HG03159 (cell line): ENCODE results near the gene EPS8.

Experiments
- ATAC-seq: cut with Tn5 transposase; IDR thresholded peaks from one replicate; pipeline ENCODE4 v1.9.1; 2021; ENCODE audit warnings: mild to moderate bottlenecking, moderate library complexity; ENCODE audit not compliant: unreplicated experiment

The EPS8 gene

DNA sequence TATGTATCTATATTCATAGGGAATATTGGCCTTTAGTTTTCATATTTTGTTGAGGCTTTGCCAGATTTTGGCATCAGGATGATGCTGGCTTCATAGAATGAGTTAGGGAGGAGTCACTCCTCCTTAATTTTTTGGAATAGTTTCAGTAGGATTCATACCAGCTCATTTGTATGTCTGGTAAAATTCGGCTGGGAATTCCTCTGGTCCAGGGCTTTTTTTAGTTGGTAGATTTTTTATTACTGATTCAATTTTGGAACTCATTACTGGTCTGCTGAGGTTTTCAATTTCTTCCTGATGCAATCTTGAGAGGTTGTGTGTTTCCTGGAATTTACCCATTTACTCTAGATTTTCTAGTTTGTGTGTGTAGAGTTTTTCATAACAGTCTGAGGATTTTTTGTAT is 175.2 kb downstream of the EPS8 start:
- ATAC-seq: no peak

DNA sequence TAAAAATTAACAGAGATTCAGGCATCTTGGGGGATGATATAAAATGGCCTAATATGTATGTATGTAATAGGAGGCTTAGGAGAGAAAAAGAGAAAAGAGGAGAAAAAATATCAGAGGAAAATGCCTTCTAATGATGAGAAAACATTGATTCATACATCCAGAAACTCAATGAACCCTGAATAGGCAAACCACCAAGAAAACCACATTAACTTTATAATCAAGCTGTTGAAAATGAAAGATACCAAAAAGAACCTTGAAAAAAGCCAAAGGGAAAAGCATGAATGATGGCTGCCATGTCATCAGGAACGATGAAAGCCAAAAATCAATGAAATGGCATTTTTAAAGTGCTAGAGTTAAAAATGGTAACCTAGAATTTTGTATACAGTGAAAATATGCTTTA is 180.2 kb downstream of the EPS8 start:
- ATAC-seq: no peak

DNA sequence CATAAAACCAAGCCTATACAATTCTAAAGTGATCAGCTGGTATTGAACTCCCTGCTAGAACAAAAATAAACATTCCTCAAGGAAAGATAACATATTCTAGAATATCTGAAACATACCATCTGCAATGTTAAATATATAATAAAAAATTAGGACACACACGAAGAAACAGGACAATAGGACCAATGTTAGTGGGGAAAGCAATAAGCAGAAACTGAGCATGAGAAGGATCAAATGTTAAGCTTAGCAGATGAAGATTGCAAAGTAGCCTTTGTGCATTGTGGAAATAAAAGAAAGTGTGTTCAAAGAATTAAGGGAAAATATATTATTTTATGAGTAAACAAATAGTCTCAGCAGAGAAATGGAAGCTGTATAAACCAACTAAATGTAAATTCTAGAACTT is 180.8 kb downstream of the EPS8 start:
- ATAC-seq: no peak

DNA sequence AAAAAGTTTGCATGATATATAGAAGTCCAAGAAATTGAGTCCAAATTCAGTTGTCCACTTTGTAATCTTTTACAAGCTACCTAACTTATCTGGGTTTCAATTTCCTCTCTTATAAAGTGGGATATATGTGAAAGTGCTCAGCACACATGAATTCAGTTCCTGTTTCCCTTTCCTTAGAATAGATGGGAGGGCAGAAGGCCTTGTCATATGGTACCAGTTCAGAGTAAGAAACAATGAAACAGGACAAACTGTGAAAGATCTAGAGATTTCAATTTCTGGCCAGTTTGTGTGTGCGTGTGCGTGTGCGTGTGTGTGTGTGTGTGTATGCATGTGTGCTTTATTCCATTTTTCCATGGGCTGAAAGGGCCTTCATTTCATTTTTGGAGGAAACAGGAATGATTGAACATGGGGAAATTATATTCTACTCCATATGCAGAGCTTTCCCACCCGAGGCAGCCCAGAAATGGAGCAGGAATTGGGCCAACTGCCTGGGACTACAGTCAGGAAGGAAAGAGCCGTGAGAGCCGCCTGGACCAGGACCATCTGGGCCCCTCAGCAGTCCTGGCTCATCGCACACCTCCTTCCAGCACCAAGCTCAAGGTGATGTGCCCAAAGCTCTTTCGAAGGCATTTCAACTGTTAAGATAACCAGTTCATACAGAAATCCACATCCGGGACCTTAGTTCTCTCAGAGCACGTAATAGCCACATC is 183.2 kb downstream of the EPS8 start:
- no peak for ATAC-seq

DNA sequence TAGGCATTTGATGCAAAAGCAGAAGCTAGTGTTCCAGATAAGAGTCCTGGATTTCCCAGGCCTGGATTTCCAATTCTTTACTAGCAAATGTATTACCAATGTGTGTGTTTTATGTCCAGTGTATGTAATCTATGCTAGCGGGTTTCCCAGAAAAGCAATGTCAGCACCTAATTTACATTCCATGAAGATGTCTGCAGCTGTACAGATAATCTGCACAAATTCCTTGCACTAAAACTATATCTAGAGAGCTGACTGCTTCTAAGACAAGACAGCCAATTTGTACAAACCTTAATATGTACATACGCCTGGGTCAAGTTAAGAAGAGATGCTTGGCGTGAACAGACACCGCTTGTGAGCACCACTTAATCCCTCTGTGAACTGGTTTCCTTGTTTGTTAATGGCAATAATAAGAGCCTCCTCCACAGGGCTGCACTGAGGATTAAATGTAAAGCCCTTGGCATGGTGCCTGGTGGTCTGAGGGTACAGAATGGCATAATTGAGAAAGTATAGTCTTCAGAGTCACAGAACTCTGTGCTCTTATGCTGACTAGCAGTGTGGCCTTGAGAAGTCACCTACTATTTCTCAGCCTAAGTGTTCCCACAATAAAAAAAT is 185.6 kb downstream of the EPS8 start:
- ATAC-seq: no peak

DNA sequence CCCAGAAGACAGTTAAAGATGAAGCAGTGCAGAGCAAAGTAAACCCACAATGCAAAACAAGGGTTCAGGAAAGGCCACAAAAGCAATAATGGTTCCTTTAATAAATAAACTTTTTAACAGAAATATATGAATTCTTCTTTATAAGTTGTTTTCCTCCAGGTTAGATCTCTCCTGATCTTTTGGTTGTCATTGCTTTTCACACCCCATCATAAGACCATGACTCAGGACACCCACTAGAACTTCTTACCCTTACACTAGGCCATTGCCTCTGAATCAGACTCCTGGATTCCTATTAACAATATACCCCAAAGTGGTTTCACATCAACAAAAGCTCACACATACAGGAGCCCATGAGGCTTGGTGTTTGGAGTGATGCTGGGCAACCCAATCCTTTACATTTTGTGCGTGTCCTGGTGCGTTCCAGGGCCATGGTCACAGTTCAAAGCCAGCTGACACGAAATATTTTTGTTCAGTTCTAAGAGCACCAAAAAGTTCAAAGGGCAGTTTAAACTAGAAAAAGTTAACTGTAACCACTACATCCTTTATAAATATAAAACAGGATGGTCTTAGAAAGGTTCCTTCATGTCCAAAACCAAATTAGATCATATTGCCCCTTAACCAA is 187.0 kb downstream of the EPS8 start:
- no peak for ATAC-seq

DNA sequence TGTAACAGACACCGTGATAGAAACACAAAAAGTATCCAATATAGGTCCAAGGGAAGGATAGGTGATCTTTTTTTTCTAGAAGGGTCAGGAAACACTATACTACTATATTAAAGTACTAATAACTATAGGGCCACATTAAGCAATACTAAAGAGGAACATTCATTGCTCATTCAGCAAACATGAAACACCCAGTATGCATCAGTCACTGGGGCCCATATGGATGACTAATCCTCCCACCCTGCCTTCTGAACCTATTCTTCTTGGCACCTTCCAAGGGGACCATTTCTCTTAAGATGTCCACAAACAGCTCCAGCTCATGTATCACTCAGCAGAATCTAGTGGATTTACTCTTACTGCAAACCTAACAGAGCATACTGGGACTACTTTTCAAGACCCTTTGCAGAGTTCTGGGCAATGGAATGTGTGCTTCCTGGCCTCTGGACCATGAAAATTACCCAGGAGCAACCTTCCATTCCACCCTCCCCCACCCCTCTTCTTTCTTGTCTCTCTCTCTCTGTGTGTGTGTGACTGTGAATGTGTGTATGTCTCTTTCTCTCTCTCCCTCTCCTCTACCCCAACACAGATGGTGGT is 187.9 kb downstream of the EPS8 start:
- ATAC-seq: no peak

DNA sequence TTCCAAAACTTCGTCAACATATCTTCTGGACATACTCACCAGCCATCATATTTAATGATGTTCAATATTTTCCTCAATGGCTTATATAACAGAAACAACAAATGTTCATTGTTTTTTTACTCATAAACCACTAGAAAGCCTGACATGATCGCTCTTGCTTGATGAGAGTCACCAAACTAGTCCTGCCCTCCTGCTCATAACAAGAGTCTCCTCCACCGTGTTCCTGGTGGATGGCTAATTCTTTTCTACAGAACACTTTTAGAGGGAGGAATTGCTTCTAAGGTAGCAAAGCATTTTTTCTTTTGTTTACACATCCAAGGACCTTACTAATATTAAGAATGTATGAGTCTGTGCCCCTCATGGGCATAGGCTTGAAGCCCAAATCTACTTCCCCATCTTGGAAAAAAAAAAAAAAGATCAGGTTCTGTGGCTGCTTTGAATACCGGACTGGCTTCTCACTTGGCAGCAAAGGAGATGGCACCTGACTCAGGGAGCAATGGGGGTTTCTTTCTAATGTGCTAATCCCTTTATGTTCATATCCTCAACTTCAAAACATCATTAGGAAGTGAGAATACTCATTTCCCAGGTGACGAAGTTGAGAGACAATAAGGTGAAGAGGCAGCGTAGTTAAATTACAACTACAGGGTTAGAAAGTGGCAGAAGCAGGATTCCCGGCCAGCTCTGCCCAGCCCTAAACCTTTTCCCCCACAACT is 188.8 kb downstream of the EPS8 start:
- ATAC-seq: no peak

DNA sequence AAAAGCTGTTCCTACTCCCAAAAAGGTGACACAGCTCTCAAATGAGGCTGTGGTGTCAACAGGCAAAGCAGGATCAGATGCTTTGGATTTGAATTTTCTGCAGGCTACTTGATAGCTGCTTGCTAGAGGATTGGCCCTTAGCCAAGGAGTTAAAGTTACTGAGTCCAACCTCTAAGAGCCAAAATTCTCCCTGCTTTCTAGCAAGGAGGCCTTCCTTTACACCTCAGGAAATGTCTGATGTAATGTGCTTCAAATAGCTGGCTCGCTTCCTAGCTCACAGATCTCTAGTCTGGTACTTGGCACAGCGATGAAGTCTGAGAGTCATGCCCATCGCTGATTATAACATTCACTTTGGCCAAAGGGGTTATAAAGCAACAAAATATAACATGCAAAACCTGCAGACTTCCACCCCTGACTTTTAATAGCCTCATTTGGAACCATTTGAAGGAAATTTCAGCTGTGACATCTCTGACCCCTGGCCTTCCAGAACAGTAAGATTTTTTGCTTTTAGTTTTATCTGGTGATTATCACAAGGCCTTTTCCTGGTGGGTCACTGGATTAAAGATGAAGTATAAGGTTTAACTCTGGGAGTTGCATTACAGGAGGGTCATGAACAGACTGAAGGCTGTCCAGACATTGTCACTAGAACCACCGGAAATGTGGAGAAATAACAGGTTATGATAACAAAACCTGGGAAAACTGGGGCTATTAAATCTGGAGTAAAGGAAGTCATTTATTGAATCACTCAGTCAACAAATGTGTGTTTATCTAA is 189.7 kb downstream of the EPS8 start:
- no peak for ATAC-seq

DNA sequence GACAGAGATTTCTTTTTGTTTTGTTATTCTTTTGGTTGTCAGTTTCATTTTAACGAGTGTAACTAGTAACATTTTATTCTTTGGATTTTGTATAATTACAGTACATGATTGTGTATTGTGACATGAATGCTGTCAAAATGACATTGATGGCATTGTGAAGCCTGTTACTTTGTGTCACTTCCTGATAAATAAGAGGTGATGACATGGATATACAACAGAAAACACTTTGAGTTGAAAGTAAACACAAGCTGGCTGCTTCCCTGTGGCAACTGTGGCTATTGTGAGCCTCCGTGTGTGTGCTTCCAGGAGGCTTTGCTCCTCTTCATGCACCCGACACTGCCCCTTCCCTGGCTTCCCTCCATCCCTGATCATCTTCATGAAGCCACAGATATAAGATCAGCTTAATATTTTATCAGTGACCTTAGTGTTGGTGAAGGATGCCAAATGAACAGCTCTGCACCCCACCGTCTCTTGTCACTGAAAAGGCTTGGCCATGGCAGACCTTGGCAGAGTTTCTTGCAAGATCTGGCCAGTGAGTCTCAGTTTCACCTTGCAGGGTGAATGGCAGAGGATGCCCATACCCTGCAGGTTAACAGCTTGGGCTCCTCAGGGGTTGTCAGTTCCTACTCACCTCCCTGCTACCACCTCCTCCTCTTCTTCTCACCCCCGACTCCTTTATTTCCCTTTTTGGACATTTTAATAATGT is 191.9 kb downstream of the EPS8 start:
- ATAC-seq: no peak

DNA sequence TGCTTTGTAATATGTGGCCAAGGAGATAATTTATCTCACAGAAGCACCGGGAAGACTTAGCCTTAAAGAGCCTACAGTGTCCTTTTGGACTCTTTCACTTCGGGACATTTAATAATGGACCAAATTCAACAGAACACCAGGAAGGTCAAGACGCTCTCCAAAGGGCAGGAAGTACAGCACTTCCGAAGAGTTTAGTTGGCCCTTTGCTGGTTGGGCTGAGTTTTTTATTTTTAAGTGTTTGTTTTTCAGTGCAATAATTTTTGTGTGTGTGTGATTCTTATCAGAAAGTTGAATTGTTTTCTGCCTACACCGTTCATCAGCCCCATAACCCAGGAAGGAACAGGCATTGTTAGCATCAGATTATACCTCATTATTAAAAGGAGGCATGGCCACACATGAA is 193.0 kb downstream of the EPS8 start:
- no peak for ATAC-seq

DNA sequence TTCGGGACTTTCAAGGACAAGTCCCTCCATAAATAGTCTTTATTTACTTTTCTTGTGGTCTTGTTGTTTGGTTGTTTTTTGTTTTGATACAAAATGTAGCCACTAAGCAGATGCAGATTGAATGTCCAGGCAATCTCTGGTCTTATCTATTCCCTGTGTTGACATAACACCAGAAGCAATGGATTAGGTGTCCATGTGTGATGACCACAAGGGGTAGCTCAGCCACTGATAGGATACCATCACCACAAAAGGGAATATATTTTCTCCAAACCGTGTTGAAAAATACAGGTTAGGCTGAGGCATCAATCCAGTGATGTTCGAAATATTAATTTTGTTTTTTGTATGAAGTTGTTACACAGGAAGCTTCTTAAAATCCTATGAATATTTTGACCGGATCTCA is 196.3 kb downstream of the EPS8 start:
- ATAC-seq: no peak

DNA sequence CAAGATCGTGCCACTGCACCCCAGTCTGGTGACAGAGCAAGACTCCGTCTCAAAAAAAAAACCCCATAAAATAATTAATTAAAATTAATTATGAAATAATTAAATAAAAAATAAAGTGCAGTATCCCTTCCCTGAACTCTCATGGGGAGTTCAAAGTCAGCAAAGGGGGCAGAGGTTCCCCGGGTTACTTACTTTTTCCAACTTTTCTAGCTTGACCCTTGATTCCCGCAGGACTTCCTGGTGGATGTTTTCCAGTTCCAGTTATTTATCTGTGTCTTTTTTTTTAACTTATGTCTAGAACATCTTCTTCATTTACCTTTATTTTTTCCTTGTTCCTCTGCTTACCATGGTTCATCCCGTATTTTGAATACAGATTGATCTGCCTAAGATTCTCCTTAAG is 197.4 kb downstream of the EPS8 start:
- ATAC-seq: no peak

DNA sequence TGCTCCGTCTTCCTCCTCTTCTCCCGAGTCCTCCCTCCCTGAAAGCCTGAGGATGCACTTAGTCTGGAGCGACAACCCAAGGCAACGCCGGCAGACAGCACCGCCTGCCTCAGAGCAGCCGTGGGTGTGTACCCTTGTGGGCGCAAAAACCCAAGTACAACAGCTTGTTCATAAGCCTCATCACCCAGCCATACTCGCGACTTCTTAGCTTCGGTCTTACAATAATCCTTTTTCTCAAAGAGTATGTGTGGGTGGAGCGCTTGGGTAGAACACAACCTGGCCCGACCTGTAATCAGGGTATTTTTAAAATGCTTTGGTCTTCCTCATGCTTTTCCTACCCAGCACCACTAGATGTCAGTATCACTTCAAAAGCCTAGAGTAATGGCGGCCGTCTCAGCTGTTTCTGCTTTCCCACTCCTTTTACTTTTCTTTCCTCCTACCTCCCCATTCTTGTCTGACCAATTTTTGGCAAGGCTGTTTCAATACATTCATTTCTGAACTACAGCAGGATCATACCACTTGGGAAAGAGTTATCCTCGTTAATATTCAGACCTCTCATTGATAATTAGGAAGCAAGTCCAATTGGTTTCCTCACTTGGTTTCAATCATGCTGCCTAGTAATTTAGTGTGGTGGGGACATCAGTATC is 198.9 kb downstream of the EPS8 start:
- peak; percentile 91 for ATAC-seq

DNA sequence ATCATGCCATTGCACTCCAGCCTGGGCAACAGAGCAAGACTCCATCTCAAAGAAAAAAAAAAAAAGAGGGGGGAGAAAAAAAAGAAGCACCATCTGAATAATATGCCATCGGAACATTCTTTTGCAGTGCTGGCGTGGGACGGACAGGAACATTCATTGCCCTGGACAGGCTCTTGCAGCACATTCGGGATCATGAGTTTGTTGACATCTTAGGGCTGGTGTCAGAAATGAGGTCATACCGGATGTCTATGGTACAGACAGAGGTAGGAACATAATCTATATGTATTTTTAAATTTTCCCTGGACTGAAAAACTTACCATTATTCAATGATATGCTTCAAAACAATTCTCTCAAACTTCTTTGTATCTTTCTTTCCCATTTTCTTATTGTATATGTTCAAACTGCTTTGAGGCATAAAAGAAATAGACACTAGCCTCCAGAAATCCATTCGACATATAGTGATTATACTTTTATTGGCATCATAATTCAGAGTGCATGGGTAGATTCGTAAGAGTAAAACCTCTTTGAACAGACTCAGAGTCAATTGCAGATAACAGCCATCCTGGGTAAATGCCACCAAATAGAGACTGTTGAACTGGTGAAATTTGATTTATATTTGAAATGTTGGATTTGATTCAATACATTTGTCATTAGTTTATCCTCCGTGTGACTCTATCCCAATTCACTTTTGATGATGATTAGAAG is 199.7 kb downstream of the EPS8 start:
- ATAC-seq: no peak

DNA sequence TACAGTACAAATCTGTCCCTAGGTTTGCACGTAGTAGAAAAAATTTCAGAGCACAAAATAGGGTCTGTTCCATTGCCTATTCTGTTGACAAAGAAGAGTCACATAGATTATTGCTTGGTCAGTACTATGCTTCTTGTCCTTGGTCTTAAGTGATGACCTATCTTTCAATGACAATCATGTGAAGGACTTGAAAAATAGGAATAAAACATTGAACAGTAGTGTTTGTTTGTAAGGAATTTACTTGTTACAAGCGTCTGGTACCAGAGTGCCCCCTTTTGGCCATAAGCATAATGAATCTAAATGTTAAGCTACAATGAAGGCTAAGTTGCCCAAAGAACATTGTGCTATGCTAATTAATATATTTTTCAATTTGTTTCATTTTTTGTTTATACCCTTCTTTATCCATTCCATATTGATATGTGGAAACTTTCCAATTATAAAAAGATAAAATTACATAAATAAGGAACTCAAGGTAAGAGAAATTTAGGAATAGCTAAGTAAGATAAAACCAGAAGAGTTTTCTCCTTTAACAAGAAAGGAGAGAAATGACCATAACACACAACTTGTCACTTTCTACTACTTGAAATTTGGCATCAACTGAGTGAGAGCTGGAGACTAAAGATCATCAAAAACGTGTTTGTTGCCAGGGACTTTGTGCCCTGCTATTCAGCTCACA is 204.7 kb downstream of the EPS8 start:
- ATAC-seq: no peak

DNA sequence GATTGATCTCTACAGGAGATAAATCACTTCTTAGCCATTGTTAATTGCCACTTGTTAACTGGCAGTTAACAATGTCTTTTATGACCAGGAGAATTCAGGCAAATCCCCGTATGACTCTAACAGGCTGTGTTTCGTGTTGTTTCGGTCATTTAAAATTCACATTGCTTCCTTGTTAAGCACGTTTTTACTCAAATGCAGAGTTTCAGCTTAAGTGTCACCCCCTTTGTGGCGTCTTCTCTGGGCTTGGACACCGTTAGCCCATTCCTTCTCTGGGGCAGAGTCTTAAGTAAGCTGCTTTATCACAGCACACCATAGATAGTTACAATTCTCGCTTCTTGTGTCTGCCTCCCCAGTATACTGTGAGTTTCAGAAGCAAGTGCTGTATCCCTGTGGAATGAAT is 205.4 kb downstream of the EPS8 start:
- ATAC-seq: no peak

DNA sequence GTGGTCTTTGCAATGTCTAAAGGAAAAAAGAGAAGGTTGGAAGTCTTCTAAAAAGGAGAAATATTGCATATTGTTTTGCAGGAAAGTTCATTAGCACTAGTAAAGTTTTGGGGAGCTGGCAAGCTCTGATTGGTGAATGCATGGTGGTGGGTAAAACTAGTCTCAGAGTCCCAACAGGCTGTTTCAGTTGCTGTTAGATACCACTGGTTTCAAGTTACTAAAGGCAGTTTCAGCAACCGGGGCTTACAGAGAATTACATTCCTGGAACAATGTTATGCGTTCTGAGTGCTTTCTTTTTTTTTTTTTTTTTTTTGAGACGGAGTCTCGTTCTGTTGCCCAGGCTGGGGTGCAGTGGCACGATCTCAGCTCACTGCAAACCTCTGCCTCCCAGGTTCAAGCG is 208.2 kb downstream of the EPS8 start:
- no peak for ATAC-seq
